B cell (primary cell): ENCODE data around the gene LTC4S. TPM values are rescaled to one million over a fixed set of nuclear protein-coding genes. Genes with fewer than 3 reads are reported as not detected.

Source experiments
- ATAC-seq: fragments of 200-7000 bp; cut with Tn5 transposase; one replicate; pipeline ENCODE4 v1.10.0; 2021; ENCODE audit warnings: low read depth, mild to moderate bottlenecking, moderate number of reproducible peaks, moderate library complexity
- CTCF ChIA-PET: fragments of 350-600 bp; sonication (Branson Sonifier 250); formaldehyde crosslinking; loops from one replicate; lab custom pipeline; 2021; ENCODE audit warnings: antibody characterized with exemption, inconsistent platforms; lab: Charles Lee
- POLR2A ChIA-PET: fragments of 350-600 bp; sonication (Branson Sonifier 250); formaldehyde crosslinking; loops from one replicate; lab custom pipeline; 2021; ENCODE audit warnings: antibody characterized with exemption; lab: Charles Lee
- DNase-seq: peaks from one replicate; pipeline ENCODE4 v3.0.0; 2013
- H2AFZ ChIP-seq: 2 replicates; pipeline ENCODE4 v1.6.1; 2012; ENCODE audit warnings: mild to moderate bottlenecking, low read depth, low read length; ENCODE audit not compliant: insufficient read depth, poor library complexity, severe bottlenecking
- H3K27ac ChIP-seq, 2 donors: 1 replicate in 1 of 2; 2 replicates in 1 of 2; pipeline ENCODE4 v1.5.1; 2012 to 2013; ENCODE audit warnings: low read length in 2 of 2, mild to moderate bottlenecking in 2 of 2, moderate library complexity in 1 of 2
- H3K27me3 ChIP-seq, 4 experiments: fragments of 200-600 bp in 1 of 4; sonication (generic) in 1 of 4; replicated peaks in 1 of 4; 1 replicate in 2 of 4; 2 replicates in 2 of 4; pipeline versions ENCODE4 v1.6.1 to v1.7.0; 2013 to 2016; ENCODE audit warnings: low read length in 3 of 4, mild to moderate bottlenecking in 2 of 4, mixed read lengths in 1 of 4, moderate library complexity in 1 of 4; ENCODE audit not compliant: insufficient read depth in 4 of 4, control insufficient read depth in 3 of 4; ENCODE audit errors: control extremely low read depth in 1 of 4
- H3K36me3 ChIP-seq, 2 experiments: replicated peaks in 1 of 2; 1 replicate in 1 of 2; 2 replicates in 1 of 2; pipeline versions ENCODE4 v1.6.1 to v1.7.1; 2013; ENCODE audit warnings: low read length in 1 of 2; ENCODE audit not compliant: insufficient read depth in 2 of 2, control insufficient read depth in 1 of 2; ENCODE audit errors: control extremely low read depth in 1 of 2, extremely low read depth in 1 of 2
- H3K4me1 ChIP-seq, 2 donors: fragments of 200-600 bp in 1 of 2; sonication (generic) in 1 of 2; 1 replicate in 1 of 2; 2 replicates in 1 of 2; pipeline versions ENCODE4 v1.5.1 to v1.6.1; 2013 to 2017; ENCODE audit warnings: low read length in 2 of 2; ENCODE audit not compliant: control insufficient read depth in 2 of 2, insufficient read depth in 2 of 2
- H3K4me2 ChIP-seq: replicated peaks from 2 replicates; pipeline ENCODE3; 2012; ENCODE audit warnings: mild to moderate bottlenecking, low read depth, low read length; ENCODE audit not compliant: poor library complexity, severe bottlenecking
- H3K4me3 ChIP-seq, 5 experiments: fragments of 200-600 bp in 1 of 5; sonication (generic) in 1 of 5; 1 replicate in 3 of 5; 2 replicates in 2 of 5; pipeline versions ENCODE4 v1.5.1 to v1.7.0; 2011 to 2016; ENCODE audit warnings: low read length in 4 of 5, mild to moderate bottlenecking in 4 of 5, low read depth in 2 of 5, control low read depth in 1 of 5, moderate library complexity in 1 of 5; ENCODE audit not compliant: insufficient read depth in 1 of 5; ENCODE audit errors: control extremely low read depth in 1 of 5, extremely low read depth in 1 of 5
- H3K79me2 ChIP-seq: fragments of 200-600 bp; sonication (generic); one replicate; pipeline ENCODE4 v1.6.0; 2016; ENCODE audit warnings: low read length; ENCODE audit not compliant: control insufficient read depth, insufficient read depth
- H3K9ac ChIP-seq: fragments of 200-600 bp; sonication (generic); 2 replicates; pipeline ENCODE4 v1.6.1; 2017; ENCODE audit warnings: mild to moderate bottlenecking, low read length, moderate library complexity
- H3K9me3 ChIP-seq, 3 donors: one replicate each; pipeline versions ENCODE4 v1.6.1 to v1.7.1; 2013; ENCODE audit warnings: low read length in 2 of 3; ENCODE audit not compliant: control insufficient read depth in 2 of 3, insufficient read depth in 1 of 3; ENCODE audit errors: control extremely low read depth in 1 of 3
- H4K20me1 ChIP-seq: 2 replicates; pipeline ENCODE4 v1.6.0; 2012; ENCODE audit warnings: mild to moderate bottlenecking, low read length; ENCODE audit not compliant: insufficient read depth, control insufficient read depth, poor library complexity, severe bottlenecking
- H3K27ac Mint-ChIP-seq: one replicate; pipeline ENCODE4 v1.8.0; 2021; ENCODE audit warnings: mixed read lengths
- H3K27me3 Mint-ChIP-seq: one replicate; pipeline ENCODE4 v1.8.0; 2021; ENCODE audit warnings: mixed read lengths
- H3K4me1 Mint-ChIP-seq: one replicate; pipeline ENCODE4 v1.8.0; 2021; ENCODE audit warnings: mixed read lengths
- H3K4me3 Mint-ChIP-seq: one replicate; pipeline ENCODE4 v1.8.0; 2021; ENCODE audit warnings: mixed read lengths
- H3K9me3 Mint-ChIP-seq: one replicate; pipeline ENCODE4 v1.8.0; 2022; ENCODE audit warnings: mixed read lengths; ENCODE audit not compliant: insufficient read depth
- EZH2 ChIP-seq: IDR thresholded peaks from 2 replicates; pipeline ENCODE4 v1.6.1; 2012; ENCODE audit warnings: borderline replicate concordance, low read depth, mild to moderate bottlenecking, moderate library complexity, low read length; ENCODE audit not compliant: insufficient read depth, poor library complexity, severe bottlenecking
- WGBS: methylation state at CpG from one replicate; pipeline ENCODE4 v1.1.5; 2013; ENCODE audit warnings: missing lambda C conversion rate; ENCODE audit not compliant: insufficient coverage; 5-methylcytosine and 5-hydroxymethylcytosine counted together
- intact Hi-C: fragments of 100-400 bp; cut with micrococcal nuclease; formaldehyde crosslinking; loops from one replicate; pipeline ENCODE4 v1.10.0; 2022
- polyA plus RNA-seq: library from polyadenylated mRNA; depleted of rRNA; stranded (reverse); fragments of >200 nt; gene quantifications from 2 replicates; pipeline ENCODE4 v1.2.3, GENCODE V29; 2012
- total RNA-seq, 2 donors: library from RNA; stranded (reverse); fragments of 120-200 nt in 1 of 2; gene quantifications; 1 replicate in 1 of 2; 2 replicates in 1 of 2; pipeline versions ENCODE4 v1.2.3 to v1.2.4, GENCODE V29; 2013 to 2022
- TF ChIP-seq, protein P1 (sequence below): fragments of 200-600 bp; IDR thresholded peaks from one replicate; pipeline ENCODE4 v1.8.0; 2022; ENCODE audit warnings: antibody characterized with exemption, mild to moderate bottlenecking

Gene LTC4S
- total and polyA plus RNA-seq, 2 donors (not counting 1 experiment from before 2014, with no cell fraction given) = 0.40 to 3.8 TPM

DNA sequence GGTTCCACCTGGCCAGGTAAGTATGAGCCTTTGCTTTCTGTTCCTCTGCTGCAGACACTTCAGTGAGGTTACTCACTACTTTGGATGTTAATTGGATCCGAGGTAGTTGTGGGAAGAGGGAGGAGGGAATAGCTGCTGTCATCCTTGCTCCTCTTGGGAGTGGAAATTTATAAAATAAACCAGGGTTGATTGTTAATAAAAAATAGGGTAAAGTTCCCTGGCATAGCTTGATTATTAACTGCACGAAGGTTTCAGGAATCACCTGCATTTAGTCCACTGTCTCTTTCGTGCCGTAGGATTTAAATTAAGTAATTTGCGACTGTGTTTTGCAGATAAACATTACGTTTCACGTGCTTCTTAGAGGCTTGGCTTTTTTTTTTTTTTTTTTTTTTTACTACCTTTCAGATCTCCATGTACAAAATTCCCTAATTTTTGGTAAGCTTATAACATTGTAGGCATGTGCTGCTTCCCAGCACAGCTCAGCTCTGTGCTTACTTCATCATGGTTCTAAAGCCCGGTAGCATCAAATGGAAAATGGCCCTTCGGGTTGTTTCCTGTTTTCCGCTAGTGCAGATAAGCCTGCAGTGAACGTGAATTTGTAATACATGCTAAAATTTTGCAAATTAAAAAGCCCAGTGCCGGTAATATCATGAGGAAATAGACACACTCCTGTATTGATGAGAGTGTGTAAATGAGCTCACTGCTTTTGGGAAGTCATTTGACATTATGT lies 26.9 kb upstream of the LTC4S start:
- no peaks in the 10 kb centered on the region for H3K27me3 Mint-ChIP-seq
- Histone ChIP-seq H3K79me2 (peaks cover 77% of the 10 kb centered on the region), H3K36me3 (peaks cover 3 to 65% of the 10 kb centered on the region in 2 experiments), H3K27me3 (no peaks in the 10 kb centered on the region), H3K4me1 (peaks cover 10 to 13% of the 10 kb centered on the region in 2 donors), H3K4me2 (no peak overlapping the region), H3K27ac (no peak overlapping the region), H4K20me1 (peaks cover 61% of the 10 kb centered on the region), H3K9ac (no peak overlapping the region), H3K9me3 (no peaks in the 10 kb centered on the region), H2AFZ (no peak overlapping the region), H3K4me3 (no peak overlapping the region)
- no peak overlapping the region for H3K4me3 Mint-ChIP-seq
- no peak overlapping the region for H3K27ac Mint-ChIP-seq
- POLR2A ChIA-PET = interaction anchor here (0.7 kb wide), 1 partner anchor 92 kb away, joined by 5 read pairs; the partner anchor contains the start of gene MRNIP
- peaks cover 25% of the 10 kb centered on the region for H3K4me1 Mint-ChIP-seq
- CTCF ChIA-PET = interaction anchor here (0.6 to 1.7 kb wide), 6 partner anchors 13 to 1080 kb away, joined by 3 to 8 read pairs (median 3); no protein-coding TSS in a partner anchor
- H3K9me3 Mint-ChIP-seq = no peaks in the 10 kb centered on the region
- ATAC-seq (no peak), DNase-seq (no peak)
- WGBS = 76% methylated on average over 7 of the region's 12 CpGs
- TF ChIP-seq, protein P1, sequence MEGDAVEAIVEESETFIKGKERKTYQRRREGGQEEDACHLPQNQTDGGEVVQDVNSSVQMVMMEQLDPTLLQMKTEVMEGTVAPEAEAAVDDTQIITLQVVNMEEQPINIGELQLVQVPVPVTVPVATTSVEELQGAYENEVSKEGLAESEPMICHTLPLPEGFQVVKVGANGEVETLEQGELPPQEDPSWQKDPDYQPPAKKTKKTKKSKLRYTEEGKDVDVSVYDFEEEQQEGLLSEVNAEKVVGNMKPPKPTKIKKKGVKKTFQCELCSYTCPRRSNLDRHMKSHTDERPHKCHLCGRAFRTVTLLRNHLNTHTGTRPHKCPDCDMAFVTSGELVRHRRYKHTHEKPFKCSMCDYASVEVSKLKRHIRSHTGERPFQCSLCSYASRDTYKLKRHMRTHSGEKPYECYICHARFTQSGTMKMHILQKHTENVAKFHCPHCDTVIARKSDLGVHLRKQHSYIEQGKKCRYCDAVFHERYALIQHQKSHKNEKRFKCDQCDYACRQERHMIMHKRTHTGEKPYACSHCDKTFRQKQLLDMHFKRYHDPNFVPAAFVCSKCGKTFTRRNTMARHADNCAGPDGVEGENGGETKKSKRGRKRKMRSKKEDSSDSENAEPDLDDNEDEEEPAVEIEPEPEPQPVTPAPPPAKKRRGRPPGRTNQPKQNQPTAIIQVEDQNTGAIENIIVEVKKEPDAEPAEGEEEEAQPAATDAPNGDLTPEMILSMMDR = no peak
- no peak for TF ChIP-seq EZH2
- intact Hi-C loops = no loop called here

DNA sequence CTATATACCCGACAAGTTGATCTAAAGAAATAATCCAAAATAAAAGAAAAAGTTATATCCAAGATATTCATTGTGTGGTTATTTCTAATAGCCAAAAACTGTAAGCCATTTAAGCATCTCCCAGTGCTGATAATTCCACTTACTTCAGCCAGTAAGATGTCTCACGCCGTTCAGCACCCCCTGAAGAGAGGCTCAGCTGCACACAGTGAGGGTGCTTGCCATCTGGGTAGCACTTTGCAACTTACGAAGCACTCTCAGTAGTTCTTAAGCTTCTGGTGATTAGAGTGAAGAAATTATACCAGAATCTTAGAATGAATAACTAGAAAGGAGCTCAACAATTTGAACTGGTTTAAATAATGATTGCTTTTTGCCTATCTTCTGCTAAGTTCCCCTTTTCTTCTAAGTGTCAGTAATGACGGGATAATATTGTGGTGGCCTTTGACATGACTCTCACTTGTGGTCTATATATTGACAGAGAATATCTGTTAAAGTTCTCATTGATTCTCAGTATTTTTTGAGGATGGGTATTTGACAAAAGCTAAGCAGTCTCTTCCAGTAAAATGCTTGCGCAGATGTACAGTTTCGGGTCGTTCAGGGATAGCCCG lies 26.2 kb upstream of the LTC4S start:
- no peak for DNase-seq
- Mint-ChIP-seq H3K9me3 (no peaks in the 10 kb centered on the region), H3K4me1 (peaks cover 18% of the 10 kb centered on the region), H3K4me3 (no peak overlapping the region), H3K27me3 (no peaks in the 10 kb centered on the region), H3K27ac (no peak overlapping the region)
- WGBS = 97% methylated on average over 5 of the region's 9 CpGs
- intact Hi-C loops = no loop called here
- ChIA-PET CTCF (interaction anchor here (0.6 to 1.5 kb wide), 3 partner anchors 12 to 69 kb away, joined by 3 to 5 read pairs (median 3); no protein-coding TSS in a partner anchor), POLR2A (no interaction called here)
- peaks cover 3 to 6% of the 10 kb centered on the region in 2 donors for H3K4me1 ChIP-seq
- no peak for ATAC-seq
- H3K27me3 ChIP-seq = no peaks in the 10 kb centered on the region
- no peak overlapping the region for H2AFZ ChIP-seq
- no peak overlapping the region for H3K4me2 ChIP-seq
- H3K4me3 ChIP-seq = no peak overlapping the region
- no peak overlapping the region for H3K9ac ChIP-seq
- H3K9me3 ChIP-seq = no peaks in the 10 kb centered on the region
- no peak for TF ChIP-seq EZH2
- TF ChIP-seq, protein P1 = no peak
- peaks cover 54% of the 10 kb centered on the region for H4K20me1 ChIP-seq
- peaks cover 71% of the 10 kb centered on the region for H3K79me2 ChIP-seq
- no peak overlapping the region for H3K27ac ChIP-seq
- peaks cover 3 to 70% of the 10 kb centered on the region in 2 experiments for H3K36me3 ChIP-seq
